ENCODE data around the gene SEM1. TPM values are rescaled to one million over a fixed set of nuclear protein-coding genes. Genes with fewer than 3 reads are reported as not detected.
"Not testable (repeated sequence)": the region's sequence is repeated elsewhere in the genome, so short reads cannot be mapped to it uniquely, and the experiment has no call there.

The SEM1 gene
- total and polyA plus RNA-seq, 3 experiments from 2014 or later, result 45.3 to 153 (median 48.6) TPM

GRCh38 chr7:96657347-96658021 is 52.2 kb downstream of the SEM1 start:
- H3K4me3 Mint-ChIP-seq, result no peak overlapping the region
- POLR2A ChIA-PET, result no interaction called here
- Histone ChIP-seq H3K36me3 (ENCODE audit: insufficient read depth, low read length) (no peaks in the 10 kb centered on the region), H3K27ac (ENCODE audit: low read depth, low read length) (no peak overlapping the region), H3K27me3 (ENCODE audit: insufficient read depth, low read length, poor library complexity, severe bottlenecking) (no peaks in the 10 kb centered on the region), H3K9me3 (ENCODE audit: low read length) (no peaks in the 10 kb centered on the region), H3K4me3 (ENCODE audit: low read length) (no peak overlapping the region), H3K4me1 (ENCODE audit: insufficient read depth, low read length) (no peaks in the 10 kb centered on the region)
- DNase-seq, result no peak
- H3K36me3 Mint-ChIP-seq, result peaks cover 0 to 17% (median 9%) of the 10 kb centered on the region in 3 donors
- no peak overlapping the region for H3K27ac Mint-ChIP-seq
- CTCF ChIA-PET, result no interaction called here
- H3K9me3 Mint-ChIP-seq, result peaks cover 0 to 4% (median 0%) of the 10 kb centered on the region in 5 donors
- peaks cover 0 to under 1% (median 0%) of the 10 kb centered on the region in 3 donors for H3K4me1 Mint-ChIP-seq
- peaks cover 0 to 2% of the 10 kb centered on the region in 2 donors for H3K27me3 Mint-ChIP-seq

GRCh38 chr7:96655956-96656355 is 53.7 kb downstream of the SEM1 start:
- Histone ChIP-seq H3K27ac (ENCODE audit: low read depth, low read length) (no peak overlapping the region), H3K4me1 (ENCODE audit: insufficient read depth, low read length) (no peaks in the 10 kb centered on the region), H3K4me3 (ENCODE audit: low read length) (no peak overlapping the region), H3K27me3 (ENCODE audit: insufficient read depth, low read length, poor library complexity, severe bottlenecking) (no peaks in the 10 kb centered on the region), H3K9me3 (ENCODE audit: low read length) (no peaks in the 10 kb centered on the region), H3K36me3 (ENCODE audit: insufficient read depth, low read length) (no peaks in the 10 kb centered on the region)
- Mint-ChIP-seq H3K27ac (no peak overlapping the region), H3K9me3 (peaks cover 0 to 2% (median 0%) of the 10 kb centered on the region in 5 donors), H3K4me3 (no peak overlapping the region), H3K4me1 (no peaks in the 10 kb centered on the region), H3K27me3 (peaks cover 0 to 2% of the 10 kb centered on the region in 2 donors), H3K36me3 (peaks cover 0 to 21% (median 9%) of the 10 kb centered on the region in 3 donors)
- DNase-seq, result no peak
- CTCF ChIA-PET, result no interaction called here
- POLR2A ChIA-PET, result no interaction called here

GRCh38 chr7:96654630-96655188 is 54.9 kb downstream of the SEM1 start:
- H3K36me3 ChIP-seq (ENCODE audit: insufficient read depth, low read length), result no peaks in the 10 kb centered on the region
- Mint-ChIP-seq H3K27me3 (peaks cover 0 to 5% of the 10 kb centered on the region in 2 donors), H3K4me3 (no peak overlapping the region), H3K4me1 (no peaks in the 10 kb centered on the region), H3K36me3 (peaks cover 0 to 30% (median 11%) of the 10 kb centered on the region in 3 donors), H3K9me3 (peaks cover 0 to 2% (median 0%) of the 10 kb centered on the region in 5 donors), H3K27ac (no peak overlapping the region)
- no peak for DNase-seq
- H3K27ac ChIP-seq (ENCODE audit: low read depth, low read length), result no peak overlapping the region
- ChIA-PET CTCF (no interaction called here), POLR2A (interaction anchor here (0.7 kb wide), 1 partner anchor 1194 kb away, joined by 7 read pairs; no protein-coding TSS in a partner anchor)
- H3K27me3 ChIP-seq (ENCODE audit: insufficient read depth, low read length, poor library complexity, severe bottlenecking), result no peaks in the 10 kb centered on the region
- no peaks in the 10 kb centered on the region for H3K9me3 ChIP-seq (ENCODE audit: low read length)
- H3K4me1 ChIP-seq (ENCODE audit: insufficient read depth, low read length), result no peaks in the 10 kb centered on the region
- no peak overlapping the region for H3K4me3 ChIP-seq (ENCODE audit: low read length)

DNA sequence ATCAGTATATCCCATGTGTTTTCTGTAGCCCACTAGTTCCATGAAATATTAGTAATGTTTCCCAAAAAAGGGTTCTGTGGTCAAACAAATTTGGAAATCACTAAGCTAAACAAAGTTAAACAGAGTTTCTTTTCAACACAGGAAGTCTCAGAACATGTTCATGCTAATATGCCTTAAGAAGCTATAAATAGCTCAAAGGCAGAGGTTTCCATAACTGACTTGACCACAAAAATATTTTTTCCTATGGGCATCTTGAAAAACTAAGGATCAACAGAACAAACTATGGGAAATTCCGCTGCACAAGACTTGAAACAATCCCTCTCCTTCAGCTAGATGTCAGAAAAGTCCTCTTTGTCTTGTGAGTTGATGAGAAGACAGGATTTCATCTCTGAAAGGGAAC is 59.7 kb downstream of the SEM1 start:
- H3K4me3 ChIP-seq (ENCODE audit: low read length), result no peak overlapping the region
- no peak overlapping the region for H3K27ac Mint-ChIP-seq
- peaks cover 0 to 5% of the 10 kb centered on the region in 2 donors for H3K27me3 Mint-ChIP-seq
- peaks cover 0 to 4% (median 0%) of the 10 kb centered on the region in 5 donors for H3K9me3 Mint-ChIP-seq
- H3K4me1 ChIP-seq (ENCODE audit: insufficient read depth, low read length), result no peaks in the 10 kb centered on the region
- peaks cover 4 to 44% (median 16%) of the 10 kb centered on the region in 3 donors for H3K36me3 Mint-ChIP-seq
- H3K4me1 Mint-ChIP-seq, result no peaks in the 10 kb centered on the region
- DNase-seq, result no peak
- no peaks in the 10 kb centered on the region for H3K36me3 ChIP-seq (ENCODE audit: insufficient read depth, low read length)
- no peak overlapping the region for H3K27ac ChIP-seq (ENCODE audit: low read depth, low read length)
- H3K27me3 ChIP-seq (ENCODE audit: insufficient read depth, low read length, poor library complexity, severe bottlenecking), result no peaks in the 10 kb centered on the region
- POLR2A ChIA-PET, result no interaction called here
- CTCF ChIA-PET, result no interaction called here
- H3K4me3 Mint-ChIP-seq, result no peak overlapping the region
- H3K9me3 ChIP-seq (ENCODE audit: low read length), result no peaks in the 10 kb centered on the region

DNA sequence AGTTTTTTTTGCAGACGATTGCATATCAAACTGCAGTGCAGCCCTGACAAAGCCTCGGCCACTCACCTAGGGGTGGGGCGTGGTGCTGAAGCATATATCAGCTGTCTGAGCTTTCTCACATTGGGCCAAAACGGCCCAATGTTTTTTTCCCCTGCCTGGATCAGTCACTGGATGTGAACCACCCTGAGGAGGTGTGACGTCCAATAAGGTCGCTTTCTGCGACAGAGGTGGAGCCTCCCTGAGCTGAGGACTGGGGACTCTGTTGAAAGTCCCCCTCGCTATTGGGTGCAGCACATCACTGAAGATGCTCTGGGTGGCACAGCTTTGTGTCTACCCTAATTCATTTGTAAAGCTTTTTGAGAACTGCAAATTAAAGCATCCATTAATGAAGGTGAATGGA is 60.9 kb downstream of the SEM1 start:
- H3K27ac ChIP-seq (ENCODE audit: low read depth, low read length), result no peak overlapping the region
- no peak for DNase-seq
- H3K27me3 ChIP-seq (ENCODE audit: insufficient read depth, low read length, poor library complexity, severe bottlenecking), result no peaks in the 10 kb centered on the region
- no peak overlapping the region for H3K4me3 ChIP-seq (ENCODE audit: low read length)
- Mint-ChIP-seq H3K9me3 (peaks cover 0 to 4% (median 0%) of the 10 kb centered on the region in 5 donors), H3K4me3 (no peak overlapping the region), H3K36me3 (peaks cover 9 to 48% (median 10%) of the 10 kb centered on the region in 3 donors), H3K27me3 (peaks cover 0 to 5% of the 10 kb centered on the region in 2 donors), H3K4me1 (no peaks in the 10 kb centered on the region), H3K27ac (no peak overlapping the region)
- POLR2A ChIA-PET, result no interaction called here
- CTCF ChIA-PET, result no interaction called here
- no peaks in the 10 kb centered on the region for H3K4me1 ChIP-seq (ENCODE audit: insufficient read depth, low read length)
- H3K36me3 ChIP-seq (ENCODE audit: insufficient read depth, low read length), result no peaks in the 10 kb centered on the region
- H3K9me3 ChIP-seq (ENCODE audit: low read length), result no peaks in the 10 kb centered on the region

DNA sequence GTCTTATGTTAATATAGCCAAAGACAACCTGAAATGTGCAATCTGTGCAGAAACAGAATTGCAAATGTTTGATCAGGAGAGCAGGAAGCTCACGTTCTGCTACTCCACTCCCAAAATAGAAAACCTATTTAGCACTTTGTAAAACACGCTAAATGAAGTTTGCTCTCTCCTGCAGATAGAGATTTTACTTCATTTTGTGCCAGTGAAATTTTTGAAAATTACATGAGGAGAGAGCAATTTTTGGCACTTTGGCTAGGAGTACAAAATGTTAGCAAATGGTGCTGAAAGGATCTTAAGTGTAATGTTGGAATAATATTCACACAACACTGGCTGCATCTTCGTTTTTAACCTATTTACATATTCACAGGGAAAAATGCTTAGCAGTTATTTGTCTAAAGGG is 61.9 kb downstream of the SEM1 start:
- ChIA-PET CTCF (no interaction called here), POLR2A (no interaction called here)
- Histone ChIP-seq H3K9me3 (ENCODE audit: low read length) (no peaks in the 10 kb centered on the region), H3K36me3 (ENCODE audit: insufficient read depth, low read length) (no peaks in the 10 kb centered on the region), H3K4me1 (ENCODE audit: insufficient read depth, low read length) (no peaks in the 10 kb centered on the region), H3K27me3 (ENCODE audit: insufficient read depth, low read length, poor library complexity, severe bottlenecking) (no peaks in the 10 kb centered on the region), H3K4me3 (ENCODE audit: low read length) (no peak overlapping the region), H3K27ac (ENCODE audit: low read depth, low read length) (no peak overlapping the region)
- Mint-ChIP-seq H3K9me3 (peaks cover 0 to 6% (median 3%) of the 10 kb centered on the region in 5 donors), H3K27ac (no peak overlapping the region), H3K4me1 (no peaks in the 10 kb centered on the region), H3K27me3 (peaks cover 0 to 2% of the 10 kb centered on the region in 2 donors), H3K4me3 (no peak overlapping the region), H3K36me3 (peaks cover 8 to 46% (median 11%) of the 10 kb centered on the region in 3 donors)
- DNase-seq, result no peak

DNA sequence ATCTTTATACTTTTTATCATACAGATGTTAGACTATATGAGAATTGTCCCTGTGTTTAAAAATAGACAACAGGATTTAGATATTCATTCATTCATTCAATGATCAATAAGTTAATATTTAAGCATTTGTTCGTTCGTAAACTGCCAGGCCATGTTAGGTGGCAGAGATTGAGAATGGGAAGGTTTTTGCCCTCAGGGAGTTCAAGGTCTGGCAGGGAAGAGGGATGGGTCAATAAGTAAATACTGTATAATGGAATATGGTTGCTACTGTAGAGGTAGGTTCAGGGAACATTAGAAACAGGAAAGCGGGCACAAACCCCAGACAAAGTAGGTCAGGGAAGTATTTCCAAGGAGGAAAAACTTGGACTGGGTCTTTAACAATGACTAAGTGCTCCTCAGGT is 64.6 kb downstream of the SEM1 start:
- Histone ChIP-seq H3K4me1 (ENCODE audit: insufficient read depth, low read length) (no peaks in the 10 kb centered on the region), H3K36me3 (ENCODE audit: insufficient read depth, low read length) (no peaks in the 10 kb centered on the region), H3K27me3 (ENCODE audit: insufficient read depth, low read length, poor library complexity, severe bottlenecking) (no peaks in the 10 kb centered on the region), H3K27ac (ENCODE audit: low read depth, low read length) (no peak overlapping the region), H3K9me3 (ENCODE audit: low read length) (no peaks in the 10 kb centered on the region), H3K4me3 (ENCODE audit: low read length) (no peak overlapping the region)
- ChIA-PET POLR2A (no interaction called here), CTCF (no interaction called here)
- H3K4me1 Mint-ChIP-seq, result no peaks in the 10 kb centered on the region
- no peaks in the 10 kb centered on the region for H3K27me3 Mint-ChIP-seq
- no peak overlapping the region for H3K4me3 Mint-ChIP-seq
- H3K36me3 Mint-ChIP-seq, result peaks cover 9 to 35% (median 11%) of the 10 kb centered on the region in 3 donors
- no peak for DNase-seq
- H3K9me3 Mint-ChIP-seq, result peaks cover 0 to 4% (median 3%) of the 10 kb centered on the region in 5 donors
- H3K27ac Mint-ChIP-seq, result no peak overlapping the region

GRCh38 chr7:96643436-96643835 is 66.2 kb downstream of the SEM1 start:
- DNase-seq; H3K9me3 ChIP-seq (ENCODE audit: low read length); H3K4me3 Mint-ChIP-seq; H3K9me3 Mint-ChIP-seq; H3K4me3 ChIP-seq (ENCODE audit: low read length); H3K27ac ChIP-seq (ENCODE audit: low read depth, low read length); H3K4me1 Mint-ChIP-seq; H3K27me3 Mint-ChIP-seq; H3K4me1 ChIP-seq (ENCODE audit: insufficient read depth, low read length); CTCF ChIA-PET; H3K27me3 ChIP-seq (ENCODE audit: insufficient read depth, low read length, poor library complexity, severe bottlenecking); H3K36me3 ChIP-seq (ENCODE audit: insufficient read depth, low read length); H3K27ac Mint-ChIP-seq; POLR2A ChIA-PET: not testable (repeated sequence)
- H3K36me3 Mint-ChIP-seq, result peaks cover 8 to 28% (median 11%) of the 10 kb centered on the region in 3 donors

All from CD8-positive, alpha-beta memory T cell (primary cell).